ENCODE results near the gene CFAP46. TPM values are rescaled to one million over a fixed set of nuclear protein-coding genes. Genes with fewer than 3 reads are reported as not detected.

CFAP46 gene
- total and polyA plus RNA-seq, 8 donors: 1.2 to 5.2 (median 3.5) TPM

GRCh38 chr10:132908621-132909295, 33.6 kb downstream of the CFAP46 start:
- Histone ChIP-seq H3K36me3 (no peaks in the 10 kb centered on the region), H3K27ac (no peak overlapping the region), H3K9me3 (no peaks in the 10 kb centered on the region), H3K4me3 (no peak overlapping the region), H3K4me1 (no peaks in the 10 kb centered on the region), H3K27me3 (peaks cover 0 to 65% of the 10 kb centered on the region in 2 donors)
- peak in 1 of 4 donors; percentile 65 for DNase-seq
- intact Hi-C loops (cut with DNase I): no loop called here
- ATAC-seq: no peak
- TF ChIP-seq CTCF (IDR thresholded peaks at IDR 0.05): no peak

GRCh38 chr10:132907821-132908620, 34.3 kb downstream of the CFAP46 start:
- intact Hi-C loops (cut with DNase I): no loop called here
- Histone ChIP-seq H3K4me3 (no peak overlapping the region), H3K27me3 (peaks cover 0 to 58% of the 10 kb centered on the region in 2 donors), H3K27ac (no peak overlapping the region), H3K36me3 (no peaks in the 10 kb centered on the region), H3K9me3 (no peaks in the 10 kb centered on the region), H3K4me1 (no peaks in the 10 kb centered on the region)
- TF ChIP-seq CTCF (IDR thresholded peaks at IDR 0.05): no peak
- ATAC-seq (no peak), DNase-seq (peak in 1 of 4 donors; percentile 74)

- ATAC-seq: no peak
- Histone ChIP-seq H3K9me3 (no peaks in the 10 kb centered on the region), H3K27me3 (peaks cover 0 to 52% of the 10 kb centered on the region in 2 donors), H3K4me1 (no peaks in the 10 kb centered on the region), H3K4me3 (no peak overlapping the region), H3K36me3 (no peaks in the 10 kb centered on the region), H3K27ac (no peak overlapping the region)
- intact Hi-C loops (cut with DNase I): no loop called here
- TF ChIP-seq CTCF (IDR thresholded peaks at IDR 0.05): no peak
- peak in 1 of 4 donors; percentile 71 for DNase-seq
Measured at GRCh38 chr10:132906836-132907235, 35.5 kb downstream of the CFAP46 start.

GRCh38 chr10:132906106-132906505, 36.3 kb downstream of the CFAP46 start:
- Histone ChIP-seq H3K27ac (no peak overlapping the region), H3K4me1 (no peaks in the 10 kb centered on the region), H3K4me3 (no peak overlapping the region), H3K27me3 (peaks cover 0 to 45% of the 10 kb centered on the region in 2 donors), H3K36me3 (no peaks in the 10 kb centered on the region), H3K9me3 (no peaks in the 10 kb centered on the region)
- DNase-seq (peak in 1 of 4 donors; percentile 57), ATAC-seq (no peak)
- intact Hi-C loops (cut with DNase I): no loop called here
- no peak for TF ChIP-seq CTCF (IDR thresholded peaks at IDR 0.05)

GRCh38 chr10:132905661-132906060, 36.7 kb downstream of the CFAP46 start:
- intact Hi-C loops (cut with DNase I): no loop called here
- Histone ChIP-seq H3K27me3 (peaks cover 0 to 41% of the 10 kb centered on the region in 2 donors), H3K27ac (no peak overlapping the region), H3K4me1 (no peaks in the 10 kb centered on the region), H3K9me3 (no peaks in the 10 kb centered on the region), H3K36me3 (no peaks in the 10 kb centered on the region), H3K4me3 (no peak overlapping the region)
- no peak for TF ChIP-seq CTCF (IDR thresholded peaks at IDR 0.05)
- peak in 1 of 4 donors; percentile 50 for DNase-seq
- no peak for ATAC-seq

Data from left lung (tissue), 10 donors.